Stimulated activated CD8-positive, alpha-beta memory T cell treated with anti-CD3 and anti-CD28 coated beads, Interleukin-15, amount 100 ng/mL, for 24 hours (primary cell): Measurements from ENCODE around the gene AGPAT1.
A peak's percentile ranks its signal among the peaks of the same experiment; 100 is the strongest.
"Not testable (repeated sequence)": the region's sequence is repeated elsewhere in the genome, so short reads cannot be mapped to it uniquely, and the experiment has no call there.

Experiments used
- DNase-seq: peaks from one replicate; pipeline ENCODE4 v3.0.0-alpha.2; 2020; ENCODE audit warnings: low read depth

Gene AGPAT1

GRCh38 chr6:32186151-32186840 is 10.4 kb upstream of the AGPAT1 start:
- not testable (repeated sequence) for DNase-seq

- DNase-seq, result not testable (repeated sequence)
Observed at GRCh38 chr6:32185681-32186131, 9.8 kb upstream of the AGPAT1 start.

- DNase-seq, result no peak
Observed at GRCh38 chr6:32184084-32184640, 8.3 kb upstream of the AGPAT1 start, which contains the start of gene AGER. TSS of gene AGER (minus strand) at chr6:32184253. CDS start at chr6:32184222, 31 bp downstream.

GRCh38 chr6:32183483-32184083 is 7.7 kb upstream of the AGPAT1 start:
- DNase-seq, result no peak

GRCh38 chr6:32183030-32183429 is 7.1 kb upstream of the AGPAT1 start:
- DNase-seq, result no peak

DNA sequence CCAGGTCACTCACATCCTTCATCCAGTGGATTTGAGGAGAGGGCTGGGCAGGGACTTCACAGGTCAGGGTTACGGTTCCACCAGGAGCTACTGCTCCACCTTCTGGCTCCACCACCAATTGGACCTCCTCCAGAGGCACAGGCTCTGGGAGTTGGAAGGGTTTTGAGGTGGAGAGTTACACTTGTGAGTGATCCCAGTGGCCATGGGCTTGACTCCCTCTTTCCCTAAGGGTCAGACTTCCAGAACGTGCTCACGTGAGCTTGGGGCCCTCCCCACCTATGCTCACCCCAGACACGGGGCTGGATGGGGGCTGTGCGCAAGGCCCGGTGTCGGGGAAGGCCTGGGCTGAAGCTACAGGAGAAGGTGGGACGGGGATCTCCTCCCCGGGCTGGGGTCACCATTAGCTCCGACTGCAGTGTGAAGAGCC is 6.7 kb upstream of the AGPAT1 start:
- DNase-seq, result no peak

- no peak for DNase-seq
Observed at GRCh38 chr6:32181915-32182529, 6.1 kb upstream of the AGPAT1 start.

GRCh38 chr6:32181148-32181702 is 5.3 kb upstream of the AGPAT1 start:
- DNase-seq, result no peak

GRCh38 chr6:32179766-32180405 is 4.0 kb upstream of the AGPAT1 start:
- DNase-seq, result no peak

DNA sequence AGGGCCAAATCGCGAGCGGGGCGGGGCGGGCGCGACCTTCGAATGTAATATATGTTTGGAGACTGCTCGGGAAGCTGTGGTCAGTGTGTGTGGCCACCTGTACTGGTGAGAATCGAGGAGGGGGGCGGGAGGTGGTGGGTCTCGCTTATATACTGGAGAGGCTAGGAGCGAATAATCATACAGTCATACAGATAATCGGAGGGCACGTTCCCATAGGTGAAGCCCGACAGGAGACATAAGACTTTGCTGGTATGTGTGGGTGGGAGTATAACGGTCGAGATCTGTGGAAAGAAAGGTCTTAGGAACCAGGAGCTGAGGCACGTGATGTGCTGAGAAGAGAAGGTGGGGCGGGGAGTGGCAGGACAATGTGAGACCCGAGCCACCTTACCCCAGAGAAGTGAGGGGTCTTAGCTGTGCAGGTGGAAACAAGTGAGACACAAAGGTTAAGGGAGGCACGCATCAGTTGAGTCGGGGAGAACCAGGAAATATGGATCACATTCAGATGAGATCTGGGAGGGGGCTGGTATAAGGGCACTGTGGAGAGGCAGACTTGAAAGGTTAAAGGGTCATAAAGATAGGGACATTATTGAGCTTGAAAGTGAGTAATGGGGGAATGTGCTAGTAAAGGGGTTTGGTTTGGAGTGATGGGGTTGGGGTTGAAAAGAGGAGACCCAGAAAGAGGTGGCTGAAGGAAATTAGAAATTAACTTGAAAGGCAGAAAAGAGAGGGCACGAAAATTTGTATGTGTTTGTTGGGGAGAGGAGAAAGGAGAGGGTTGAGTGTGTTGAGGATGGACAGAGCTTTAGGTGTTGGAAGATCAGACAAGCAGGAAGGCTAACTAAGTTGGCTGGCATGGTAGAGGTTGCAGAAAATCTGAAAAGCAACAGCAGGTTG is 2.9 kb upstream of the AGPAT1 start:
- no peak for DNase-seq

DNA sequence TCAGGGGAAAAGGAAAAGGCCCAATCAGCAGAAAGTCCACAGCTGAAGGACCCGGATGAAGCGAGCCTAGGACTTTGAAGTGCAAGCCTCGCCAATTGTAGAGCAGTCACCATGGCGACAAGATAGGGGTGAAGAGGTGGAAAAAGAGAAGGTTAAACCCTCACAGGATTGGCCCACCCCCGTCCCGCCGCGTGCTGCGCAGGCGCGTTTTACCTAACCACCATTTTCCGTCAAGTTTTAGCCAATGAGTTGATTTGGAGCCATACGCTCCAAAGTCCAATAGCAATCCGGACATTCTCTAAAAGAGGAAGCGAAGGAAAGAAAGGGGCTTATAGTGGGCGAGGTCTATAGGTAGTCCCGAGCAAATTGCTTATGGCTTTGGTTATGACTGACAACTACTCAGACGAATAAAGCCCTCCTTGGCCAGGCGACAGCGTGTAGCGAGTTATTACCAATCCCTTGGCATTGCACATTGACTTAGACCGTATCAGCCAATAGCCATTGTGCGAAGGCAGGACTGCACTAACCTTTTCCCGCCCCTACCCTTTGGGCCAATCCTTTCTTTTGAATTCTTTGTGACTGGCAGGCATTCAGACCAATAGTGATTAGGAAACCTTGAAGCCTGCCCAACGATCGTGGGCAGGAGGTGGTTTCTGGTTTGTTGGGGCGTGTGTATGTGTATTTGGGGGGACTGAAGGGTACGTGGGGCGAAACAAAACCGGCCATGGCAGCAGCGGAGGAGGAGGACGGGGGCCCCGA is 2.1 kb upstream of the AGPAT1 start, which contains the start of gene RNF5:
Gene RNF5 (plus strand): TSS at position 618 of the 759 bp plus-strand sequence. CDS start 107 bp downstream, at position 725.
- peak; percentile 59 for DNase-seq

DNA sequence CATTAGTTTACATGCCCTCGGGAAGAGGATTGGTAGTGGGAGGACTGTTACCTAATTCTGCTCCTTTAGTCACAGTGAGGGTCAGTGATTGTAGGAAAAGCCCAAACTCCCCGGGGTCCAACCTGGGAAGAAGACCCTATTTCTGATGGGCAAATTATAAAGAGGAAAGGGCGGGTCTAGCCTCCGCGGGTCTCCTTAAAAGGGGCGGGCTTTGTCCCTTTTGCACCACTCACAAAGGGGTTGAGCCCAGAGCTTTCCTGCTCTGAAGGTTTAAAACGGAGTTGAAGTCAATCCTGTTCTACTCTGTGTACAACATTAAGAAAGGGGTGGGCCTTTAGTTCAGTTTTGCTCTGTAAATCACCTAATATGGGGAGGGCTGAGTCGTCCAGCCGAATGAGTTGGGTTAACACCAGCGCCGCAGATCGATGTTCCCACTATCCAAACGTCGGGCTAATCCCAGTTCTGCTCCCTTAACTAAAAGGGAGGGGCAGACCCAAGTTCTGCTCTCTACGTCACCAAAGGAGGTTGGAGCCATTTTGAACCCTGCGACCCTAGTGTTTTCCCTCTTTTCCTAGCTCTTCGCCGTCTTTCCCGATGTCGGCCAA is 1.4 kb upstream of the AGPAT1 start:
- DNase-seq, result no peak

- DNase-seq, result no peak
Observed at GRCh38 chr6:32176476-32177182, 745 bp upstream of the AGPAT1 start.

DNA sequence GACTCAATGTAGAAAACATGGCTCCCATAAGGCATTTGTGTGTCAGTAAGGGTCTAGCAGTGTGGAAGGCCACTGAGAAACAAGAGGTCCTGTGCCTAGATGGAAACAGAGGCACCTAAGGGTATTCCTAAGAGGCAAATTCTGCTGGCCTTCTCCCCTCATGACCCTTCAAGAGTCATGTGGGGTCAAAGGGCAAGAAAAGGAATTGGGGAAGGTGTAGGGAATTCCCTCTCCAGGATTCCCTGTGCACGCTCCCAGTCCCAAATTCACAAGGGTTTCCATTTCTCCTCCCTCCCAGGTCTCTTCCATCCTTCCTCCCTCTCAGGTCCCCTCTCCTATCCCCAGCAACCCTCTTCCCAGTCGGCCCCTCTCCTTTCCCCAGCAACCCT is 568 bp downstream of the AGPAT1 start:
- no peak for DNase-seq

GRCh38 chr6:32174416-32174815 is 1.5 kb downstream of the AGPAT1 start:
- no peak for DNase-seq

GRCh38 chr6:32173051-32173727 is 2.7 kb downstream of the AGPAT1 start:
- DNase-seq, result no peak

DNA sequence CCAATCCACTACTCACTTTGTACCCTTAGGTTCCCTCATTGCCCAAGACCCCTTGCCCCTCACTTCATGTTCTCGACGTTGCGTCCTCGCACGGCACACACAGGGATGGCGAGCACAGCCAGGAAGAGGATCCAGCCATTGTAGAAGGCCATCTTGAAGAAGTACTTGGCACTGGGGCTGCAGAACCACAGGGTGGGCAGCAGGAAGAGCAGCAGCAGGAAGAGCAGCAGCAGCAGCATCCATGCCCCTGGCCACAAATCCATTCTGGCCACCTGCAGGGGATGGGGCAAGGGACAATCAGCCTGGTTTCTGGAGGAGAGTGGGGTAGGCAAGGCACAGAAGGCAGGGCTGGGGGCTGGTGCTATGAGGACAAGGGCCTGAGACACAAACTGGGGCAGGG is 4.7 kb downstream of the AGPAT1 start:
- no peak for DNase-seq

DNA sequence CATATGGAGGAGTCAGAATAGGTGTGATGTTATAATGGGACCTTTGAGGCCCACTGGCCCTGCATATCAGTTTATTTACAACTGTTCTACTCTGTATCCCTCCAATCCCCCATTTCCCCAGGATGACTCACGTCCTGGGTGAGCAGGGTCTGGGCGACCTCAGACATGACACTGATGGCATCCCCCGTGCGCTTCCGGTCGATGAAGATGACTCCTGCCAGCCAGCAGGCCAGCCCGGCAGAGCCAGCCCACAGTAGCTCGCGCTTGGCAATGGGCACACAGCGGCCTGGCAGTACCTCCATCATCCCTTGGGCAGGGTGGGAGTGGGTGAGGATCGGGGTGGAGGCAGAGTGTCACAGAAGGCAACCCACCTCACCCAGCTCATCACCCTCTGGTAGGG is 5.6 kb downstream of the AGPAT1 start:
- no peak for DNase-seq
